ENCODE data around the gene CDC25B.

The CDC25B gene

GRCh38 chr20:3794701-3795420, 1.2 kb upstream of the CDC25B start:
- H3K4me3 ChIP-seq (ENCODE audit: low read depth, low read length), result peak overlapping the region; percentile 81
- no peak for DNase-seq (ENCODE audit: low read depth)
- TF ChIP-seq POLR2A (IDR thresholded peaks at IDR 0.05; ENCODE audit: extremely low read depth, insufficient read length), result no peak
- TF ChIP-seq, protein P1, sequence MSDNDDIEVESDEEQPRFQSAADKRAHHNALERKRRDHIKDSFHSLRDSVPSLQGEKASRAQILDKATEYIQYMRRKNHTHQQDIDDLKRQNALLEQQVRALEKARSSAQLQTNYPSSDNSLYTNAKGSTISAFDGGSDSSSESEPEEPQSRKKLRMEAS (IDR thresholded peaks at IDR 0.05; ENCODE audit: low read depth, low read length), result no peak
- TF ChIP-seq MYC (IDR thresholded peaks at IDR 0.05; ENCODE audit: low read depth, low read length), result no peak
- no peak for TF ChIP-seq CTCF (IDR thresholded peaks at IDR 0.05; ENCODE audit: low read depth, low read length)

GRCh38 chr20:3796477-3797225, 541 bp downstream of the CDC25B start:
- H3K4me3 ChIP-seq (ENCODE audit: low read depth, low read length), result peak overlapping the region; percentile 77
- DNase-seq (ENCODE audit: low read depth), result no peak
- TF ChIP-seq CTCF (IDR thresholded peaks at IDR 0.05; ENCODE audit: low read depth, low read length), result no peak
- TF ChIP-seq, protein P1 (IDR thresholded peaks at IDR 0.05; ENCODE audit: low read depth, low read length), result no peak
- no peak for TF ChIP-seq POLR2A (IDR thresholded peaks at IDR 0.05; ENCODE audit: extremely low read depth, insufficient read length)
- no peak for TF ChIP-seq MYC (IDR thresholded peaks at IDR 0.05; ENCODE audit: low read depth, low read length)

GRCh38 chr20:3797226-3797545, 1.1 kb downstream of the CDC25B start:
- no peak for TF ChIP-seq POLR2A (IDR thresholded peaks at IDR 0.05; ENCODE audit: extremely low read depth, insufficient read length)
- peak overlapping the region; percentile 77 for H3K4me3 ChIP-seq (ENCODE audit: low read depth, low read length)
- no peak for DNase-seq (ENCODE audit: low read depth)

DNA sequence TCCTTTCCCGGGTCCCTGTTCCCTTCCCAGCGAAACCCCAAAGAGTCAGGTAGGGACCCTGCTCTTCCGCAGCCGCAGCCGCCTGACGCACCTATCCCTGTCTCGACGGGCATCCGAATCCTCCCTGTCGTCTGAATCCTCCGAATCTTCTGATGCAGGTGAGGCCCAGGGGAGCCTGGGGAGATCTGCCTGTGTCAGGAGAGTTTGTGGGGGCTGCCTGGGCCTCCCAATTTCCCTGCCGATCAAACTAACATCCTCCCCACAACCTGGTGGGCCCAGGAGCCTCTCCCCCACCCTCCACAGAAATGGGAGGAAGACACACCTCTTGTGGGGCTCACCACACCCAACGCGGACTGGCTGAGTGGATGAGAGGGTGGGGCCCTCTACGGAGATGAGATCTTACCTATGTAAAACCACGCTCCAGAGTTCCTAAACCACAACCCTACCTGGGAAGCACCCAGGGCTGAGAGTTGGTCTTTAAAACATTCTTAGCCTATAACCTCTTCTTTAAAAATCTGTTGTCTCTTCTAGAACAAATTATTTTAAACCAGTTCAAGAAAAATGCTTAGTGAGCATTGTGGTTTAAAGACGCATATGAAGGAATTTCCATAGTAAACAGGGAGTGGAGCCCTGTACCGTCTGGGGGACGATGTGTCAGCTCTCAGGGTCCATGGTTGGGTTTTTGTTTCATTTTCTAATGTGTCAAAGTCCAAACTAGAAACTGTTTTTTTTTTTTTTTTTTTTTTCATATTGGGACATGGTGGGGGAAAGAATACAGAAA, 1.7 kb downstream of the CDC25B start:
- peak overlapping the region; percentile 77 for H3K4me3 ChIP-seq (ENCODE audit: low read depth, low read length)
- TF ChIP-seq POLR2A (IDR thresholded peaks at IDR 0.05; ENCODE audit: extremely low read depth, insufficient read length) (no peak), CTCF (IDR thresholded peaks at IDR 0.05; ENCODE audit: low read depth, low read length) (no peak)
- no peak for DNase-seq (ENCODE audit: low read depth)

- TF ChIP-seq POLR2A (IDR thresholded peaks at IDR 0.05; ENCODE audit: extremely low read depth, insufficient read length) (no peak), MYC (IDR thresholded peaks at IDR 0.05; ENCODE audit: low read depth, low read length) (no peak), CTCF (IDR thresholded peaks at IDR 0.05; ENCODE audit: low read depth, low read length) (no peak)
- TF ChIP-seq, protein P1 (IDR thresholded peaks at IDR 0.05; ENCODE audit: low read depth, low read length), result no peak
- H3K4me3 ChIP-seq (ENCODE audit: low read depth, low read length), result no peak overlapping the region
- no peak for DNase-seq (ENCODE audit: low read depth)
Observed at GRCh38 chr20:3798373-3798768, 2.3 kb downstream of the CDC25B start.

DNA sequence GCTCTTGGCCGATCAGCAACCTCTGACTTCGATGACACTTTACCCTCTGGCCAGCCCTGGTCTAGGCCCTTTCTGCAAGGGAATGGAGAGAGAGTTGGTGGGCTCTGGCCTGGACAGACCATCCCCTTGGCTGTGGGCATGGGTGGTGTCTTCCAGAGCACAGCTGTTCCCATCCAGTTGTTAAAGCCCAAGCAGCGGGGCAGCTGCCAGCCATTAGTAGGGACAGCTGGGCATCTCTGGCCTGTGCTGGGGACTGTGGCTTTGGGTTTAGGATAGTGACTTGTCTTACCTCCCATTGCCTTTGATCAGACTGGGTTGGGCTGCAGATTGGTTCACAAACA, 2.8 kb downstream of the CDC25B start:
- H3K4me3 ChIP-seq (ENCODE audit: low read depth, low read length), result no peak overlapping the region
- DNase-seq (ENCODE audit: low read depth), result no peak
- no peak for TF ChIP-seq CTCF (IDR thresholded peaks at IDR 0.05; ENCODE audit: low read depth, low read length)
- no peak for TF ChIP-seq POLR2A (IDR thresholded peaks at IDR 0.05; ENCODE audit: extremely low read depth, insufficient read length)
- TF ChIP-seq MYC (IDR thresholded peaks at IDR 0.05; ENCODE audit: low read depth, low read length), result no peak
- TF ChIP-seq, protein P1 (IDR thresholded peaks at IDR 0.05; ENCODE audit: low read depth, low read length), result no peak

Data from NB4 (cell line).